ENCODE results near the gene PRSS23.

The PRSS23 gene

GRCh38 chr11:86790867-86791849 is 9.2 kb upstream of the PRSS23 start:
- DNase-seq (ENCODE audit: low read depth), result no peak

DNA sequence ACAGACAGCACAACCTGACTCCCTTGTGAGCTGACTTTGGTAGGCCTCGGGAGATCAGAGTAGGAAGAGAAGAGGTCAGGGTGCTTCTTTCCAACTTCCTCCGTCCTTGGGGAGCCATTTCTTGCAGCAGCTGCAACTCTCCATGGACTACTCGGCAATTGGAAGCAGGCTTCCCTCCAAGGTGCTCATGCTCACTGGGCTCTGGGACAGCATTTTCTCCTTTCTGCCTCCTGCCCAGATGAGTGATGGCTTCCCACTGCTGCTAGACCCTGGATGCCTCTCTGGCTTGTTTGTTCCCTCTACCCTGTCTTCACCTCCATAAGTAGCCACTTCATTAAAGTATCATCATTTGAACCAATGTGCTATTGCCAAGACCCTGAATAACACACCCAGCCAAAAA is 8.2 kb upstream of the PRSS23 start:
- DNase-seq (ENCODE audit: low read depth), result no peak

DNA sequence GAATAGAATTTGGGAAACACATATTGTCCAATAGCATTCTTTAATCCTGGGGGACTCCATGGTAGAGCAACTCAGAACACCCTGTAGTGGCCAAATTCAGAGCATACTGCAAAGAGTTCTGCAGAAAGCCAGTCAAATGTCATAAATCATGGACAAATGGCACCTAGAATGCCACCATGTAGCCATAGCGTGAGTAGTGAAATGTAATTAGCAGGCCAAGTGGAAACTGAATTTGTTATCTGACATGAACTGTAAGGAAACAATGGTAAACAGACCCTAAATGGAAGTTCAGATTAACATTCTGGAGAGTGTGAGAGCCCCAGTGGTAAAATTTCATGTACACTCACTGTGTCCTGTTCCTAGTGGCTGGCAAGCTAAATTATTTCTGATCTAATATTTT is 7.0 kb upstream of the PRSS23 start:
- DNase-seq (ENCODE audit: low read depth), result no peak

- no peak for DNase-seq (ENCODE audit: low read depth)
Observed at GRCh38 chr11:86795511-86795910, 4.8 kb upstream of the PRSS23 start.

DNA sequence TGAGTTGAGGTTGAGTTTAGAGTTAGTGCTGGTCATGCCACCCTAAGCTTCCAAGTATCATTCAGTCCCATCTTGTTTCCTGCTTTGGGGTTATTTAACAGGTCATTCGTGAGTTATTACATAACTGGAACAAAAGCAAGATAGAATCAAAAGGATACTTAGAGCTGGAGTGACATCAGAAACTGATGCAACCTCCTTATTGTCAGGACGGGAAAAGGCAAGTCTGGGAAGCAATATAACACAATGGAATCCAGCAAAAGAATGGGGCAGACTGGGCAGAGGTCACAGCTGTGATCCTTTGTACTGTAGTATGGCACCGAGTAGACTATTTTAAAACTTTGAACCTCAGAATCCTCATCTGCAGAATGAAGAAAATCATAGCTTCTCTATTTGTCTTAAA is 4.4 kb upstream of the PRSS23 start:
- no peak for DNase-seq (ENCODE audit: low read depth)

GRCh38 chr11:86797133-86797532 is 3.2 kb upstream of the PRSS23 start:
- no peak for DNase-seq (ENCODE audit: low read depth)

DNA sequence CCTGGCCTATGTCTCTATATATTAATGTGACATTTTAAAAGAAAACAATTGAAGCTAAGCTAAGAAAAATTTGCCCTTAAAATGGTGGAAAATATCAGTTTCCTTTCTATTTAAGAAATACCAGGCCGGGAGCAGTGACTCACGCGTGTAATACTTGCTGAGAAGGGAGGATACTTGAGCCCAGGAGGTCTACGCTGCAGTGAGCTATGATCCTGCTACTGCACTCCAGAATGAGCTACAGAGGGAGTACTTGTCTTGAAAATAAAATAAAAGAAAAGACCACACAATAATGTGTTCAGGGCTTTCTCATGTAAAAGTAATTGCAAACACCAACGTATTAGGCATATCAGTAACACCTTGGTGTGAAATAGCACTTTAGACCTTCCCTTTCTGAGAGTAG is 1.4 kb upstream of the PRSS23 start:
- DNase-seq (ENCODE audit: low read depth), result peak; percentile 64

GRCh38 chr11:86799680-86800075 is 664 bp upstream of the PRSS23 start:
- no peak for DNase-seq (ENCODE audit: low read depth)

- DNase-seq (ENCODE audit: low read depth), result no peak
Observed at GRCh38 chr11:86800960-86801272, 574 bp downstream of the PRSS23 start.

DNA sequence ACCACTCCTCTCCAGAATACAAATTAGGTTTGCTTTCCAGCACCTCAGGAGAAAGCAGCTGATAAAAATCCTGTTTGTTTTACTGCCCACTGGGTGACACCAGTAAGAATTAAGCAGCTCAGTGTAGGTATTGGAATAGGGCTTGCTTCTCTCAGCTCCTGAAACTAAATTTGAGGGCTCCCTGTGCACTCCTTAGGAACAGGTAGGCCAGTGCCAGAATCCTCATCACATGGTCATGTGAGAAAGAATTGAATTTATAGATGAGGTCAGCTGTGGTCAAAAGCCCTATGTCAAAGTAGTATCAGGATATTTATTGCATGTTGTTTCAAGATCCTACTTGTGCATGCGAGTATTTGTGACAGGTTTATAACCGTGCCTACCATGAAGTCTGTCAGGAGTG is 1.0 kb downstream of the PRSS23 start:
- no peak for DNase-seq (ENCODE audit: low read depth)

GRCh38 chr11:86802146-86802545 is 1.8 kb downstream of the PRSS23 start:
- no peak for DNase-seq (ENCODE audit: low read depth)

DNA sequence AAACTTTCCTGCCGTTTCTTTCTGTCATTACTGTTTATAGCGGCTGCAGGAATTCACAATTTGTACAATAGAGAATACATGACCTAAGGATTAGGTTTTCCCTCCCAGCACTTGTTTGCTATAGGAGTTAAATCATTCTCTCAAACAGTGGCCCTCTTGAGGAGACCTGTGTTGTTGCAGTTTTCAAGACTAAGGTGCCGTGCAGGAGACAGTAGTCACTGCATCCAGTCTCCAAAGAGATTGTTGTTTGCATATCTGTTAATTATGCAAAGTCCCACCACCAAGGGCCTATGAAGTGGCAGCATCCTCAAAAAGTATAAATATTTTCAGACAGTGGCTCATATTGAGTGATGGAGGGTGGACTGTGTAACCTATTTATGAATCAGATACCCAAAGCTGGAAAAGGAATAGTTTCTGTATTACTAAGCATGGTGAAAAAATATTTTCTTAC is 2.3 kb downstream of the PRSS23 start:
- DNase-seq (ENCODE audit: low read depth), result no peak

DNA sequence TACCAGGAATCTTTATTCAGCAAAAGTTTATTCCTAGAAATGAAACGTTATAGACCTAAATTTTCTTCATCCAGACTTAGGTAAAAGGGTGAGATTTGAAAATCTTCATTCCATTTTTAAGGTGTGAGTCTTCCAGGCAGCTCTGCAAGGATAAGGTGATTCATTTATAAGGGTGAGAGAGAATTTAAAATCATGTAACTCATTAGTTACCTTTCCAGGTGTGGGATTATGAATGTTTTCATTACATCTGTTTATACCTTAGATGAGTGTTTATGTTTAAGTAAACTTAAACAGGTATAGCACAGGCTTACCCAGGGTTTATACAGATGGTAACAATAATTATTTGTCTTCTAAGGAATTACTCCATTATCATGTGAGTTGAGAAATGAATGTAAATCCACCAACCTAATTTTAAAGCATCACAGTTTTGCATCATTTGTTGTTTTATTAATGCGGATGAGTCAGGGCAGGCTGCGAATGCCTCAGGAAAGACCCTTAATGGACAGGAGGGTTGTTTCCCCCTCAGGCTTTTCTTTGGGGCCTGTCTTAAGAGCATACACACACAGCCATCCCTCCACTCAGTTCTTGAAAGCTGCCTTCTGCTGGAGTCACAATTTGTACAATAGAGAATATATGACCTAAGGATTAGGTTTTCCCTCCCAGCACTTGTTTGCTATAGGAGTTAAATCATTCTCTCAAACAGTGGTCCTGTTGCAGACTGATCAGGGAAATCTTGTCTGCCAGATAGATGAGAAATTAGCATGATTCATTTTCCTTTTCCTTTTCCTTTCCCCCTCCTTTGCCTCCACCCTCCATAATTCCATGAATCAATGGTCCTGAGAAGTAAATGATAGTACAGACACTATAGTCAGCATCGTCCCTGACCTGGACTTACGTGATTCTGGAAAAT is 3.0 kb downstream of the PRSS23 start:
- no peak for DNase-seq (ENCODE audit: low read depth)

DNA sequence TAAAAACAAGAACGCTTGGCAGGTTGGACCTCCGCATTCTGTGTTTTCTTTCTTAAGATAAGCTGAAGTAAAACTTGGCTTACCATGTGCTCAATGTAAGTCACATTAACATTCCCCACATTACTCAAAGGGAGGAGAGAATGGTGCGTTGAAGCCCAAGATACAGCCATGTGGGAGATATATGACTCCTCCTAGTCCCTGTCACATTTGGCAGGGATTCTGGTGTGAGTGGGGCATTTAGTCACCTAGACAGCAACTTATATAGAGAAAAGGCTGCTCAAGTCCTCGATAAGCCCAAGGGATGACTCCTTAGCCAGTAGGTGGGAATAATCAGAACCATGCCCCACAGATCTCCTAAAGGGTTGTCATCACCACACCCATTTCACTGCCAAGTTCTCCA is 4.6 kb downstream of the PRSS23 start:
- no peak for DNase-seq (ENCODE audit: low read depth)

GRCh38 chr11:86805873-86806310 is 5.5 kb downstream of the PRSS23 start:
- no peak for DNase-seq (ENCODE audit: low read depth)

GRCh38 chr11:86806903-86807302 is 6.6 kb downstream of the PRSS23 start:
- DNase-seq (ENCODE audit: low read depth), result no peak

DNA sequence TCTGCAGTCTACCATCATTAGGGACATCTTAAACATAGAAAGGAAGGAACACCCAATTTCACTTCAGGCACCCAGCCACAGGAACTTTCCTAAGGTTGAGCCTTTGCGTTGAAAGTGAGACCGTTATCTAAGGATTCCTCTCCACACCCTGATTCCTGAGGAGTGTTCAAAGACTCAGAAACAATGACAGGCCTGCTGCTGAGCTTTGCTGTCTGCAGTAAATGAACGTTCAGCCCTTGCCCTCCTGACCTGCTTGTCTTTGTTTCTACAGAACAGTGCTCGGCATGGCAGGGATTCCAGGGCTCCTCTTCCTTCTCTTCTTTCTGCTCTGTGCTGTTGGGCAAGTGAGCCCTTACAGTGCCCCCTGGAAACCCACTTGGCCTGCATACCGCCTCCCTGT is 7.0 kb downstream of the PRSS23 start:
- DNase-seq (ENCODE audit: low read depth), result no peak

GRCh38 chr11:86809561-86809960 is 9.2 kb downstream of the PRSS23 start:
- DNase-seq (ENCODE audit: low read depth), result no peak

DNA sequence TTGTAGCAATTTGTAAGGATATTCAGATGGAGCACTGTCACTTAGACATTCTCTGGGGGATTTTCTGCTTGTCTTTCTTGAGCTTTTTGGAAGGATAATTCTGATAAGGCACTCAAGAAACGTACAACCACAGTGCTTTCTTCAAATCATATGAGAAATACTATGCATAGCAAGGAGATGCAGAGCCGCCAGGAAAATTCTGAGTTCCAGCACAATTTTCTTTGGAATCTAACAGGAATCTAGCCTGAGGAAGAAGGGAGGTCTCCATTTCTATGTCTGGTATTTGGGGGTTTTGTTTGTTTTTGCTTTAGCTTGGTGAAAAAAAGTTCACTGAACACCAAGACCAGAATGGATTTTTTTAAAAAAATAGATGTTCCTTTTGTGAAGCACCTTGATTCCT is 9.9 kb downstream of the PRSS23 start:
- no peak for DNase-seq (ENCODE audit: low read depth)

- DNase-seq (ENCODE audit: low read depth), result peak; percentile 43
Observed at GRCh38 chr11:86811637-86812321, 11.4 kb downstream of the PRSS23 start.

GRCh38 chr11:86812322-86812670 is 12.0 kb downstream of the PRSS23 start:
- no peak for DNase-seq (ENCODE audit: low read depth)

GRCh38 chr11:86812981-86813380 is 12.6 kb downstream of the PRSS23 start:
- no peak for DNase-seq (ENCODE audit: low read depth)

All from non-pigmented ciliary epithelial cell (primary cell).